CD4-positive, alpha-beta T cell treated with Interleukin-4 for 1 hour (primary cell): ENCODE measurements around the gene MAT2B.

Experiments used
- DNase-seq, 2 donors: peaks; one replicate each; pipeline ENCODE4 v3.0.0-alpha.2; 2020 to 2022

The MAT2B gene

DNA sequence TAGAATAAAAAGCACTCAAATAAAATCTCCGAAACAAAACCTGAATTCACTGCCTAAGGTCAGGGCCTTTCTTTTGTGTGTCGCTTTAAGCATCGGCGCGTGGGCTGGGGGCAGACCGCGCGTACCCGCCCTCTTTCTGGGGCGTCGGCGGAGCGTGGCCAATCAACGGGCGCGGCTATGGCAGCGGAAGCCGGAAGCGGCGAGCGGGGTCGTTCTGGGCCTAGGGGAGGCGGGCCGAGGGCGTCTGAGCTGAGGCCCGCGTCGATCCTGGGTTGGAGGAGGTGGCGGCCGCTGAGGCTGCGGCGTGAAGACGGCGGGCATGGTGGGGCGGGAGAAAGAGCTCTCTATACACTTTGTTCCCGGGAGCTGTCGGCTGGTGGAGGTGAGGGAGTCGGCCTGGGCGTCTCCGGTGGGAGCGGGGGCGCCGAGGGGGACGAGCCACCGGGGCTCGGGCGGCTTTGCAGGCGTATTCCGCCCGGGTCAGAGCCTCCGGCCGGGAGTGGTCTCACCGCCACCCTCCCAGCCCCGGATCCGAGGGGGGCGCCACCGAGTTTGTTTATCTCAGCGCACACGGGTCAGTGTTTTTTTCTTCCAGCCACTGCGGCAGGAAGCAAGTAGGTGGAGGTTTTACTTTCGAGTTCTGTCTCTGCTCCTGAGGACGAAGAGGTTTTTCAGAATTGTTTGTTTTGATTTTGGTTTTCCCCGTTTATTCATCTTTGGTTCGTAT is at the start of gene MAT2B:
Gene MAT2B (plus strand): TSS at position 252 of the 727 bp plus-strand sequence. CDS start 68 bp downstream, at position 320.
- peak; percentile 95 to 96 for DNase-seq

DNA sequence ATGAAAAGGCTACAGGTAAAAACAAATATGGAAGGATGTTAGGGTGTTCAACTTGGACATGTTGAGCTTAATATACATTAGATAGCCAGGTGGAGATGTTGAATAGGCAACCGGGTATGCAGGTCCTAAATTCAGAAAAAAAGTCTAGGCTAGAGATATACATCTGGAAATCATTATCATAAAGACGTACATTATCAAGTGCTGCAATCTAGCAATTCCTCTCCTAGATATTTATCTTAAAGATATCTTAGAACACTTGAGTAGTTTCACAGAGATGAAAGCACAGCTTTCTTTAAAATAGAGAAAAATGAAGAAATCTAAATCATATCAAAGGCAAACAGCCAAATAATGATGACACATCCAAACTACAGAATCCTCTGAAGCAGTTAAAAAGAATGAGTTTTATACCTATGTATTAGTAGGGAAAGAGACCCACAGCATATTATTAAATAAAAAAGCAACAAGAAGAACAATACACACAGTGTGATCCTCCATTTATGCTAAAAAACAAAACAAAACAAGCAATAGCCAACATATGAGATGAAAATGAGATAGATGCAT is 49.3 kb upstream of the MAT2B start:
- DNase-seq, result no peak

DNA sequence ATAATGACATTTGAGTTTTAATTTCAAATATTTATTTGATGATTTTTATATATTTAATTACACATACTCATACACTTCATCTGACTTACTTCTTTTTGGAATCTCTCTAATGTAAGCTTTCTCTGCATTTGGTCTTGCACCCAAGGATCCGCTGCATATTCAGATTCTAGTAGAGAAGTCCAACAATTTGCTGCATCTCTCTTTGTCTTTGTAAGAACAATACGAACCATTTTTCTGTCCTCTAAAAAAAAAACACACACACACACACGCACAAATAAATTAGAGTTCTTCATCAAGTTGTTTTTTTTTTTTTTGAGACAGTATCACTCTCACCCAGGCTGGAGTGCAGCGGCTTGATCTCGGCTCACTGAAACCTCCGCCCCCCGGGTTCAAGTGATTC is 48.6 kb upstream of the MAT2B start:
- no peak for DNase-seq

DNA sequence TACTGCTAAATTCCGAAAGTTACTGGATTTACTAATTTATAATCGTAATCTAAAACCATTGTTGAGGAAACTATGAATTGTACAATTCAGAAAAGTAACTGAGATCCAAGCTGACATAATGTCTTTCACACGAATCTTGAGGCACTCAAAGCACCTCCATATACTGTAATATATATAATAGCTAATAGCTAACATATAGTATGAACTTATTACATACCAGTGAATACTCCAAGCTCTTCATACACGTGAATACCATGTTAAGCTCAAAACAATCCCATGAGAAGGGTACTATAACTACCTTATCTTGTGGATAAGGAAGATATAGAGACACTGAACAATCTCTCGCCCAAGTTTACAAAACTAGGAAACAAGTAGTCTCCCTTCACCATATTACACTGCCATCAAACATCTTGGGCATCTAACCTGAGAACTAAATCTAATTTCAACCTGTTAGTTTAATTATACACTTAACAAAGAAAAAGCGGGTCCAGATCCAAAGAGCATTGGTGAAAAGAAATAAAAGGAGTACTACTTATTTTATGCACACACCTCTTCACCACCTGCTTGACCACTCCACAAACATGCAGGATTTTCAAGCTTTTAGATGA is 46.5 kb upstream of the MAT2B start:
- no peak for DNase-seq

DNA sequence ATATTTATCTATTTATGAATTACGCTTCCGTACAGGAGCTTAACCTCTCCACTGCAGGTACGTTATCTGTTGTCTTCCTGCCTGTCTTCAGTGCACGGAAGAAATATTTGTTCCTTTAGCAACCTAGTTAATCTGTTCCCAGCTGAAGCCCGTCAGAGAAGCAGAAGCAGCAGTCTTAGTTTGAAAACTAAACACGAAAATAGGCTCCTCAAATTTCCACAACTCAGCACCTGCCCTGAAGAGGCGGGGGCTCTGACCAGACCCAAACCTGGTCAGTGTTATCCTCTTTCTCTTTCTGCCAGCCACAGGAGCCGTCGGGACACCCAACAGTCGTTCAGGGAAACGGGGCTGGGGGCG is 46.0 kb upstream of the MAT2B start:
- no peak for DNase-seq

DNA sequence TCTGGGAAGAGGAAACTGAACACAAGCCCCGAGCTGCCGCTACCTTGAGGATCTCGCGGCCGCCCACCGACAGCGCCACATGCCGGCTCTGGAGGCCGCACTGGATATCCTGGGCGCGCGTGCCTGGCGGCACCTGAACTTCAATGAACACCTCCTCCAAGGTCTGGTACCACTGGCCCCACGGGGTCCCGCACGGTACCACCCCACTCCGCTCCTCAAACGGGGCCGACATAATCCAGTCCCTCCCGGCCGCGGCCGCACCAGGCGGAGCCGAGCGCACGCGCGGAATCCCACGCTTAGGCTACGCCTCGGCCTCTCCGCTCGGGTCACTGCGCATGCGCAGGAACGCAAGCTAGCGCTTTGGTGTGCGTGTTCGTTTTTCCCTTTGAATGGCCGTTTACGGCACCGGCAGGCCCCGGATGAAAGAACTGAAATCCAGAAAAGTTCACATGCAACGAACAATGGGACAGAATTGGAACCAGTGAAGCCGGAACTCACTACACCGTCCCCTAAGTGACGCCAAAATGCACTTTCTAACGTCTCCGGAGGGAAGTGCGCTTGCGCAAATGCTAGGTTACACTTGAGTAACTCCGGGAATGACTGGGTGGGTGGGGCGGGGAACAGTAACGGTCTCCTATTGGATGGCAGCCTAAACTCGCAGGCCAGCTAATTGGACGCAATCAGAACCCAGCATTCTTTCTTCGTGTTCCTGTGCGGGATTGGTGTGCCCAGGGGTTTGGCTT is 45.4 kb upstream of the MAT2B start, which contains the start of gene NUDCD2:
Gene NUDCD2 (minus strand): TSS at position 284 of the 743 bp plus-strand sequence. CDS start 52 bp downstream, at position 232.
- peak; percentile 97 for DNase-seq

DNA sequence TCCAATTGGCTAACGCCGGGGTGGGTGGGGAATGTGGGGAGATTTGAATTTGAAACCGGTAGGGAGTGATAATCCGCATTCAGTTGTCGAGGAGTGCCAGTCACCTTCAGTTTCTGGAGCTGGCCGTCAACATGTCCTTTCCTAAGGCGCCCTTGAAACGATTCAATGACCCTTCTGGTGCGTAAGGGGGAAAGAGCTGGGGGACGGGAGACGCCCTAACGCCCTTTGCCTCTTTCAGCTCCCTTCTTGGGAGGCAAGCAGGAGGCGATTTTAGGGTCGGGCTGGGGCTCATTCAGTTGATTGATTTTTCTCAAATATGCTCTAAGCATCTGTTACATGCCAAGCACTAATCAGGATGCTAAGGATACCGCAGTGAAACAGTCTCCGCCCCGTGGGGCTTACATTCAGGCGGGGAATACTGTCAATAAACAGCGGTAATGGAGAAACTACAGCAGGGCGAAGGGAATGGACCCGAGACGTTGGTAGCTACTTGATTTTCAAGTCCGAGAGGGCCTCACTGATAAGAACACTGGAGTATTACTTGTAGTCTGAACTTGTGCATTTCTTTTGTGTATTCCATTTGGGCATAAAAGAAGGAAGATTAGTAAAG is 44.8 kb upstream of the MAT2B start, which contains the start of gene HMMR:
Gene HMMR (plus strand): TSS at position 71 of the 610 bp plus-strand sequence. CDS start 61 bp downstream, at position 132.
- DNase-seq, result no peak

DNA sequence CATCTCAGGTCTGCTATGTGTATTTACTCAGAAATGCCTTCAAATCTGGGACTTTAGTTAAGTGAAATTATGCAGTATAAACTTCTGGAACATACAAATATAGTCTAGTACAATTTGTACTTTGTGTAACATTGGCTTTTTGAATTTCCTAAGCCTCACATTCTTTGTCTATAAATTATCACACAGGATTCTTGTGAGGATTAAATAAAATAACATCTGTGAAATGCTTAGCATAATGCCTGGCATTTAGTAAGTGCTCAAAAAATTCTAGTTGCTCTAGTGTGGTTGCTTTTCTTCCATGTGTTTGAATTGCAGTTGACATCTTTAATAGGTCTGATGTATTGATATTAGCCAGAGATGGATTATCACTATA is 42.4 kb upstream of the MAT2B start:
- no peak for DNase-seq

DNA sequence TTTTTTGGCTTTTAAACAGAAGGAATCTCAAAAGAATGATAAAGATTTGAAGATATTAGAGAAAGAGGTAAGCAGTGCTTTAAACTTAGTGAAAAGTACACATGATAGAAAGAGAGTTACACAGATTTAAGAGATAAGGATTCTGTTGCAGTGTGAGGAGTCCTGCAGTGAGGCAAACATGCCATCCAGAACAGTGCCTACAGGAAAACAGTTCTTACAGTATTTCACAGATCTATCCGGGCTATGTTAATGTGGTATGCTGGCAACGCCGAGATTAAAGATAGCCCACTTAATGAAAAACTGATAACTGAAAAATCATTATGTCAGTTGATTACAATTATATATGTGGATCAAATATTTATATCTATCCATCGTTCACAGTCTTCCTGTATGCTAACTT is 37.7 kb upstream of the MAT2B start:
- no peak for DNase-seq

DNA sequence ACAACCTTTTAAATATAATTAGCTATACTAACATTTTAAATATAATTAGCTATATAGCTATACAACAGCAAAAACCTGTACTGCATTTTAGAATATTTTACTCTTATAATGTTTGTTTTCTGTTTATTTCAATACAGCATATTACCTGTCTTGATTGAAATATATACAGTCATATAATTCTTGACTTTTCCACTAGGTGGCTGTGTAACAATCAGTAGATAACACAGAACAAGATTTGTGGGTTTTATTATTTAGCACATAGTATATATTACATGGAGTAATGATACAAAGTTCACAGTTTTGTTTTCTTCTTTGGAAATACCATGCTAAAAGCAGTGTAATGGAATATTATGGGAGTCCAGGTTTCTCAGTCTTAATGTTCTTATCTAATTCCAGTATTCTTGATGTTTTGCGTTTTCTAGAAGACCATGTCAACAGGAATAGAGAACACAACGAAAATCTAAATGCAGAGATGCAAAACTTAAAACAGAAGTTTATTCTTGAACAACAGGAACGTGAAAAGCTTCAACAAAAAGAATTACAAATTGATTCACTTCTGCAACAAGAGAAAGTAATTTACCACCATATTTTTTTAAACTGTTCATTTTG is 31.7 kb upstream of the MAT2B start:
- DNase-seq, result peak in 1 of 2 donors; percentile 45

DNA sequence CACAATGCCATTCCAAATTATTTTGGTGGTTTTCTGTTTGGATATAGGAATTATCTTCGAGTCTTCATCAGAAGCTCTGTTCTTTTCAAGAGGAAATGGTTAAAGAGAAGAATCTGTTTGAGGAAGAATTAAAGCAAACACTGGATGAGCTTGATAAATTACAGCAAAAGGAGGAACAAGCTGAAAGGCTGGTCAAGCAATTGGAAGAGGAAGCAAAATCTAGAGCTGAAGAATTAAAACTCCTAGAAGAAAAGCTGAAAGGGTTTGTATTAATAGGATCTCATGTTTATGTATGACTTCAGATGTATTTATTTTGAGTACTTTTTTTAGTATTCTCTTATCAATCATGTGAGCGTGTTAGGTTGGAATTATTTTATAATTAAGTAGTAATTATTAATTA is 30.0 kb upstream of the MAT2B start:
- no peak for DNase-seq

DNA sequence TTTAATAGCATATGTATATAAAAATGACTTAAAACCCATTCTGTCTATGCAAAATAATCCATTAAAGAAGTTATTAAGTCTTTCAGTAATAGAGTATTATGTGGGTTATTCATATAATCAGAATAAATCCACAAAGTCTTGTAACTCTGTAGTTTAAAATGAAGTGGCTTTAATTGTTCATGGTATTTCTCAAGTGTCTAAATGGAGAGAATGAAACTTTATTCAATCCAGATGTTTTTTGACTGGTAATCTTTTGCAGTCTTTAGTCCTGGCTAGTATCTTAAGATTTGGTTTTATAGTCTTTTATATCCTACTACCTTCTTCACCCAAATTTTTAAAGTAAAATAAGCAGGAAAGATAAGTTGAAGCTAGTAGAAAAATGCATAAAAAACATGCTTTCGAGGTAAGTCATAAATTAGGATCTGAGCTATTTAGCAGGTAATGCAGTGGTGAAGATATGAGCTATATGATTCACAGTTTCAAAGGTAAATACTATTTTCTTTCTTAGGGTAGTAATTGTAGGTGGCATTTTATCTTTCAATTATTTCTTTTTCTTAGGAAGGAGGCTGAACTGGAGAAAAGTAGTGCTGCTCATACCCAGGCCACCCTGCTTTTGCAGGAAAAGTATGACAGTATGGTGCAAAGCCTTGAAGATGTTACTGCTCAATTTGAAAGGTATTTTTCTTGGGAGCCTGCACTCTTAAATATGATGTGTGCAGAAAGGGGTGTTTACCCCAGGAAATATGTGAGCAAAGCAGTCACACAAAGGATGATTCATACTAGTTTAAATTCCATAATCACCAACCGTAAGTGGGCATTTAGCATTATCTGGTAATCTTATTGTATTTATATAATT is 27.1 kb upstream of the MAT2B start:
- DNase-seq, result no peak

DNA sequence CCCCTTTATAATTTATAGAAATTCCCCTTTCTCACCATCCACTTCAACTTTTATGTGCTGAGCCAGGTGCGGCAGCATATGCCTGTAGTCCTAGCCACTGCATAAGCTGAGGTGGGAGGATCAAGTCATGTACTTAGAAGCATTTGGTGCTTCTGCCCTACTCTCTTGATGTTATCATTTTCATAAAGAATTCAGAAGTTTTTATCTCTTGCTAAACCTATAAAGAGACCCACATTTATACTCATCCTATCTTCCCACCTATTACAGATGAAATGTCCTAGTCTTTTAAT is 26.5 kb upstream of the MAT2B start:
- DNase-seq, result no peak

DNA sequence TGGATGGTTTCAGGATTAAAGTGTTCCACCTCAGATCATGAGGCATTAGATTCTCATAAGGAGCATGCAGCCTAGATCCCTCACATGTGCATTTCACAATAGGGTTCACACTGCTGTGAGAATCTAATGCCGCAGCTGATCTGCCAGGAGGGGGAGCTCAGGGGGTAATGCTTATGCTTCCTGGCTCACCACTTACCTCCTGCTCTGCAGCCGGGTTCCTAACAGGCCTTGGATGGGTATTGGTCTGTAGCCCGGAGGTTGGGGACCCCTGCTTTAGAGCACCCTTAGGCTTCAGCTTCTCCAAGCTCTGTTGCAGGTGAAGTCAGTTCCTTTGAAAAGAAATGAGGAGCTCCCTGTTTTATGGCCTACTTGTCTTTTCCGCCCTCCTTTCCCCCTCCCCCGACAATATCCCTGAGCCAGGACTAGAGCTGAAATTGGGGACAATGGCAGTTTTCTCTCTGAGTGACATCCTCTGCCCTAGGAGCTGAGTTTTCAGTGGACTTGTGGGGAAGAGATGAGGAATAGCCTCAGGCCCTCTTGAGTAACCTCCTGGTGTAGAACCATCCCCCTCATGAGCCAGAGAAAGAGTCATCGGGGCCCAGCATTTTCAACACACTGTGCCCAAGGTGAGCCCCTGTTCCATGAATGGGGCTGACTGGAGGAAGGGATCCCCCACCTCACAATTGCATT is 16.2 kb upstream of the MAT2B start:
- peak; percentile 29 to 30 for DNase-seq

DNA sequence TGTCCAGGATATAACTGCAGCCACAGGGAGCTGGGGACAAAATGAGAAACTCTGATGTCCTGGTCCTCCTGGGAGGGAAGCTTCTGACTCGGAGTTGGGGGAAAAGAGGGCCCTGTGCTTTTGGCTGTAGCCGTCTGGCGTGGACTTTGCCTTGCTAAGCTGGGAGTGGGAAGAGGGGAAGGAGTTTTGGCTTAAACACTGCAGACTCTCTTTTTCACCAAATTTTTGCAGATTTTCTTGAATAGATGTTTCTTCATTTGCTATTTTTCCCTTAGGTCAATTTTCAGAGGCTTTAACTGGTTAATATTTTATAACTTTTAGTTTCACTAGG is 15.7 kb upstream of the MAT2B start:
- no peak for DNase-seq

DNA sequence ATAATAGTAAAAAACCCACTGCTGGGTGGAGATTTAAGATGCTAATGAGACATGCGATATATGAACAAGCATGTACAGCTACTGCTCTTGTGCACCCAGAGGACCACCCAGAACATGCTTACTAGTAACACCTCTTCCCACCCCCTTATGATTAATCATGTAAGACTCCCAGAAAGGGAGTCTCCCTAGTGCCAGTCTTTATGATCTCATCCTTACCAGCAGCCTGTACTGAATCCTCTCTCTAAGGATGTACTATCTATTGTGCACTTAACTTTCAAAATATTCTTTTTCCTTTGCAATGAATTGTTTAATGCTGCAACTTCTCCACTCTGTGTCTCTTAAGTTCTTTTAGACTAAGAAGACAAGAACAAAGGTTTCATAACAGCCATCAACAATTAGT is 9.1 kb upstream of the MAT2B start:
- DNase-seq, result no peak

DNA sequence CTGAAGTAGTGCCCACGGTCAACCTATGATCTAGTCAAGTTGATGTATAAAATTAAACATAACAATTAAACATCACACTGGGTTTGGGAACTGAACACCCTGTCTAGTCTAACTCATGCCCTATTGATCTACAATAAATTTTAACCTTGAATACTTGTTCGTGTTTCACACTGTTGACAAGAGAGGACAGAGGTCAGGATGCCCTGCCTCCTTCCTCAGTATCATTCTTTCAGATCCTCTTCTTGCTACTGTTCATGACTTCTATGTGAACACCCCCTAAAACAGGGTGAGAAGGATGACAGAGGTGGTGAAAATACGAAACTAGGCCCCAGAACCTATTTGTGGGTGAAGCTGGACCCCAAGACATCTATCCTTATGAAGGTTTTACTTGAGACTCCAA is 8.1 kb upstream of the MAT2B start:
- DNase-seq, result no peak

DNA sequence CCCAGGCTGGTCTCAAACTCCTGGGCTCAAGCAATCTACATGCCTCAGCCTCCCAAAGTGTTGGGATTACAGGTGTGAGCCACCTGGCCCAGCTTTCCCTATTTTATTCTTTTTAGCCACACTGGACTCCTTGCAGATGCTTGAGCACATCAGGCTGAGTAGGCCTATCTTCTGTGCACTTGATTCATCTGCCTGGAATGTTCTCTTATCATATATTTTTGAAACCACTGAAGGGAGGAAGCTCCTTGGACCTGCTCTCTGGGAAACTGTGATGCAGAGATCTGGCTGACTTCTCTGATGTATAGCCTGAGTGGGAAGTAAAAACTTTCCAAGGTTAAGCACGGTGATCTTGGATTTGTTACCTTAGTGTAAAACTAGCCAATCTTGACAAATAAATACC is 6.5 kb upstream of the MAT2B start:
- DNase-seq, result no peak

DNA sequence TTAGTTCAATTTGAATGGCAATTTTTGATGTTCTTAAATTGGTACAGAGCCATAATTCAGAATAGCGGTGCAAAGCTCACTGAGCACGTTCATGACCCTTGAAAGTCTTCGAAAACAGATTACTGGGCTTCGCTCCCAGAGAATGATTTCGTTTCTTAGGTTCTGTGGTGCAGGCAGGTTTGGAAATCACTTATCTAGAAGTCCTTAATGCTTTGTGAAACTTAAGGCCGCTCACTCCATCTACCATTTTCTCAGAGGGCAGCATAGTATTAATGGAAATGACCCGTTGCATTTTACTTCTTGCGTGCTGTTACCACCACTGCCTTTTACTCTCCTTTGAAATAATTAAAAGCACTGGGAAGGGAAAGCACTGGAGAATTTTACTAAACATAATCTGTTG is 2.9 kb upstream of the MAT2B start:
- no peak for DNase-seq

DNA sequence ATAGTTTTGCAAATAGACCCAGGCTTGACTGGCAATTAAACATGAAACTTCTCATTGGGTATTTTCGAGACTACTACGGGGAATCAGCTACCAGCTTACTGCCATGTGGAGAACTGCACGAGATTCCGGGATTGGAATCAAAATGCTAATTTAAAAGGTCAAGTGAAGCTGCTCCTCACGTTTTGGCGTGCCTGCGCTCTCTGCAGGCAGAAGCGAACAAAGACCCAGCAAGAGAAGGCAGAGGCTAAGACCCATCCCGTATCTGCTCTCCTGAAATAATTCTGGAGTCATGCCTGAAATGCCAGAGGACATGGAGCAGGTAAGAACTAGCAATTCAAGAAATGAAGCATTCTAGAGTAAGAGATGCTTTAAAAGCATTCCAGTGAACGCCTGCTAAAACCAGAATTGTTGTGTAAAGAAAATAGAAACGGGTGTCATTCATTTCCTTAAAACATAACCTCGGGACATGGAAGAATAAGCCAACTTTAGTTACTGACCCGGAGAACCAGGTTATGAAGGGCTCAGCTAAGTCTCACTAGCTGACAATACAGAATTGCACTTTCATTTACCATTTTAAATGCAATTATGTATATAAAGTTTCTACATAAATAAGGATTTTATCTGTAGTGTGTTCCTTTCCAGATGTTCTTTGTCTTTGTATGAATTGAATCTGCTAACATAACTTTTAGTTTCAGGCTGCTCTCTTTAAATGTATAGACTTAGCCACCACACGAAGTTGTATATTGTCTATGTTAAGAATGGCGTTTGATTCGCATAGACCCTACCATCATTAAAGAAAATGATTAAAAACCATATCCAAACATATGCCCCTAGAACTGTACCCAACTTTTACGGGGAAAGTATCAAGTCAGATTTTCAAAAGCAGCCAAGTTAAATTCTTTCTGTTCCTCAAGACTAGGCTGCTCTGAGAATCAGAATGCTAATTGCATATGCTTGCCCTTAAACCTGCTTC is 2.0 kb upstream of the MAT2B start:
- DNase-seq, result peak; percentile 56 to 59
